Fibroblast of the aortic adventitia (primary cell): ENCODE measurements around the gene OR10P1. TPM values are rescaled to one million over a fixed set of nuclear protein-coding genes. Genes with fewer than 3 reads are reported as not detected.
"Not testable (repeated sequence)": the region's sequence is repeated elsewhere in the genome, so short reads cannot be mapped to it uniquely, and the experiment has no call there.

ENCODE experiments used
- DNase-seq: peaks from one replicate; pipeline ENCODE4 v3.0.0-alpha.2; 2010; ENCODE audit warnings: low read depth
- H3K4me3 ChIP-seq: 2 replicates; pipeline ENCODE4 v1.5.1; 2011; ENCODE audit warnings: low read depth, mild to moderate bottlenecking, control low read depth, low read length, moderate library complexity
- total RNA-seq: library from RNA; depleted of rRNA; stranded (reverse); fragments of >200 nt; gene quantifications from 2 replicates; pipeline ENCODE4 v1.2.3, GENCODE V29; 2012; ENCODE audit warnings: low replicate concordance
- TF ChIP-seq, protein P1 (sequence below): IDR thresholded peaks from 2 replicates; pipeline ENCODE4 v1.5.1; 2011; ENCODE audit warnings: mild to moderate bottlenecking, low read length, control low read depth, inconsistent platforms; ENCODE audit not compliant: insufficient read depth

Gene OR10P1, protein sequence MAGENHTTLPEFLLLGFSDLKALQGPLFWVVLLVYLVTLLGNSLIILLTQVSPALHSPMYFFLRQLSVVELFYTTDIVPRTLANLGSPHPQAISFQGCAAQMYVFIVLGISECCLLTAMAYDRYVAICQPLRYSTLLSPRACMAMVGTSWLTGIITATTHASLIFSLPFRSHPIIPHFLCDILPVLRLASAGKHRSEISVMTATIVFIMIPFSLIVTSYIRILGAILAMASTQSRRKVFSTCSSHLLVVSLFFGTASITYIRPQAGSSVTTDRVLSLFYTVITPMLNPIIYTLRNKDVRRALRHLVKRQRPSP
- not detected in 2 replicates for total RNA-seq

DNA sequence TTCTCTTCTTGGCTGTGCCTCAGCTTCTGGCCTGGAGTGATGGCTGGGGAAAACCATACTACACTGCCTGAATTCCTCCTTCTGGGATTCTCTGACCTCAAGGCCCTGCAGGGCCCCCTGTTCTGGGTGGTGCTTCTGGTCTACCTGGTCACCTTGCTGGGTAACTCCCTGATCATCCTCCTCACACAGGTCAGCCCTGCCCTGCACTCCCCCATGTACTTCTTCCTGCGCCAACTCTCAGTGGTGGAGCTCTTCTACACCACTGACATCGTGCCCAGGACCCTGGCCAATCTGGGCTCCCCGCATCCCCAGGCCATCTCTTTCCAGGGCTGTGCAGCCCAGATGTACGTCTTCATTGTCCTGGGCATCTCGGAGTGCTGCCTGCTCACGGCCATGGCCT is at the start of gene OR10P1:
OR10P1 (plus strand) TSS at position 40 of the 400 bp plus-strand sequence; CDS start at position 40, 0 bp downstream.
- TF ChIP-seq, protein P1, sequence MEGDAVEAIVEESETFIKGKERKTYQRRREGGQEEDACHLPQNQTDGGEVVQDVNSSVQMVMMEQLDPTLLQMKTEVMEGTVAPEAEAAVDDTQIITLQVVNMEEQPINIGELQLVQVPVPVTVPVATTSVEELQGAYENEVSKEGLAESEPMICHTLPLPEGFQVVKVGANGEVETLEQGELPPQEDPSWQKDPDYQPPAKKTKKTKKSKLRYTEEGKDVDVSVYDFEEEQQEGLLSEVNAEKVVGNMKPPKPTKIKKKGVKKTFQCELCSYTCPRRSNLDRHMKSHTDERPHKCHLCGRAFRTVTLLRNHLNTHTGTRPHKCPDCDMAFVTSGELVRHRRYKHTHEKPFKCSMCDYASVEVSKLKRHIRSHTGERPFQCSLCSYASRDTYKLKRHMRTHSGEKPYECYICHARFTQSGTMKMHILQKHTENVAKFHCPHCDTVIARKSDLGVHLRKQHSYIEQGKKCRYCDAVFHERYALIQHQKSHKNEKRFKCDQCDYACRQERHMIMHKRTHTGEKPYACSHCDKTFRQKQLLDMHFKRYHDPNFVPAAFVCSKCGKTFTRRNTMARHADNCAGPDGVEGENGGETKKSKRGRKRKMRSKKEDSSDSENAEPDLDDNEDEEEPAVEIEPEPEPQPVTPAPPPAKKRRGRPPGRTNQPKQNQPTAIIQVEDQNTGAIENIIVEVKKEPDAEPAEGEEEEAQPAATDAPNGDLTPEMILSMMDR: no peak
- no peak within 1 kb of the TSS for H3K4me3 ChIP-seq
- no peak for DNase-seq

DNA sequence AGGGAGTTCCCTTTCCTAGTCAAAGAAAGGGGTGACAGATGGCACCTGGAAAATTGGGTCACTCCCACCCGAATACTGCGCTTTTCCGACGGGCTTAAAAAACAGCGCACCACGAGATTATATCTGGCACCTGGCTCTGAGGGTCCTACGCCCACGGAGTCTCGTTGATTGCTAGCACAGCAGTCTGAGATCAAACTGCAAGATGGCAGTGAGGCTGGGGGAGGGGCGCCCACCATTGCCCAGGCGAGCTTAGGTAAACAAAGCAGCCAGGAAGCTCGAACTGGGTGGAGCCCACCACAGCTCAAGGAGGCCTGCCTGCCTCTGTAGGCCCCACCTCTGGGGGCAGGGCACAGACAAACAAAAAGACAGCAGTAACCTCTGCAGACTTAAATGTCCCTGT is 46.5 kb upstream of the OR10P1 start:
- DNase-seq, H3K4me3 ChIP-seq: not testable (repeated sequence)

DNA sequence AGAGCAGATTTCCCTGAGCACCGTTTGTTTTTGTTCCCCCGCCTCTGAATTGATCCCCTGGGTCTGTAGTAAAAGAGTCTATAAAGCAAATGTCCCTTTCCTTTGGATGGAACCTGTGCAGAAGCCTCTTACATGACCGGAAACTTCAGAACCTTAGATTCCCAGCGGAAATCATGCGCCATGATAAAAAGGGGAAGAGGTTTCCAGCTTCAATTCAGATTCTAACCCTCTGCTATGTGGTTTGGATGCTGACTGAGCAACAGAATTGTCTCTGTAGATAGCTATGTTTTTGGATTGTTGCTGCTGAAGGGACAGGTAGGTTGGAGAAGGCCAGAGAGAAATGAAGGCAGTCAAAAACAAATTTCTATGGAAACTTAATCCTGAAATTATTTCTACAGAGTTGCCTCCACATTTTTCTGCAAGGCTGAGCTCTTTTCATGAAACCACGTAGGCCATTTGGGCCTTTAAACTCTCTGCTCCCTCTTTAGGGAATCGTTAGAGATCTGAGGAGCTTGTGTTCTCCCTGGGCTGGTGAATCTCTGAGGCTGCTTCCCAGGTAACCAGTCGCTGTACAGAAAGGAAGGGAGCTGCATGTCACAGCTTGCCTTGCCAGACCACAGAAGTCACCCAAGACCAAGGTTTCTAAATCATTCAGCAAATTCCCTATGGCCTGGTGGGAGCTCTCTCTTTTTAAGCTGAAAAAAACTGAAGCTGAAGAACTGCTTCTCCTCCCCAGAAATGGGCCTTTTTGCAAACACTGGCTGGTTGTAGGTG is 28.7 kb upstream of the OR10P1 start:
- TF ChIP-seq, protein P1: no peak
- DNase-seq: no peak

DNA sequence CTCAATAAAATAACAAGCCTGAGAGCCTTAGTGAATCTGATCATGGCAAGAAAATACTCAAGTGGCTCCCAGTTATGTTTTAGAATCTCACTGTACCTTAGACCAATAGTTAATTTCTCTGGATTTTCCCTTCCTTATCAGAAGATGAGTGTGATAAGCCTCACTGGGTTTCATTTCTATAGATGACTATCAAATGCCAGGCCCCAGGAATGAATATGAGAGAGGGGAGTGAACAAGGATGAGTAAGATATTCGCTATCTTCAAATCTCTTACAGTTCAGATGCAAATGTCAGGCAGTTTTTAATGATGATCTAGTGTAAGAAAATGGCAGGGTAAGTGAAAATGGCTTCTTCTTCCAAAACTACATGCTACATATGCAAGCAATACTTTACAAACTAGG is 26.1 kb upstream of the OR10P1 start:
- TF ChIP-seq, protein P1: no peak
- no peak for DNase-seq
- H3K4me3 ChIP-seq: no peak overlapping the region

More for the DNA sequence above, 28.7 kb upstream of the OR10P1 start:
- no peak overlapping the region for H3K4me3 ChIP-seq

DNA sequence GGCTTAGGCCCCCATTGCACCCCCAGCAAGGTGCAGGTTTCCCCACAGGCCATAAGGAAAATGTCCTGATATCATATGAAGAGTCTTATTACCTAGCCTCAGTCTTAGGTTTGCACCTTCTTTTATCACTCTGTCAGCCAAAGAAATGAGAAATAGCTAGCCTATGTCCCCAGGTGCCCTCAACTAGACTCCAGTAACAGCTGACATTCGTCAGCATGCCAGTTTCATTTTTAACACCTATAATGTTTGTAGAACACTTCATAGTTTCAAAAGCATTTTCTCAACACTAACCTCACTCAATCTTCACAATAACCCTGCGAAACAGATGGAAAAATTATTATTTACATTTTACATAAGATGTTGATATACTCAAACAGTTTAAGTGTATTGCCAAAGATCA is 24.0 kb upstream of the OR10P1 start:
- H3K4me3 ChIP-seq: no peak overlapping the region
- TF ChIP-seq, protein P1: no peak
- no peak for DNase-seq

DNA sequence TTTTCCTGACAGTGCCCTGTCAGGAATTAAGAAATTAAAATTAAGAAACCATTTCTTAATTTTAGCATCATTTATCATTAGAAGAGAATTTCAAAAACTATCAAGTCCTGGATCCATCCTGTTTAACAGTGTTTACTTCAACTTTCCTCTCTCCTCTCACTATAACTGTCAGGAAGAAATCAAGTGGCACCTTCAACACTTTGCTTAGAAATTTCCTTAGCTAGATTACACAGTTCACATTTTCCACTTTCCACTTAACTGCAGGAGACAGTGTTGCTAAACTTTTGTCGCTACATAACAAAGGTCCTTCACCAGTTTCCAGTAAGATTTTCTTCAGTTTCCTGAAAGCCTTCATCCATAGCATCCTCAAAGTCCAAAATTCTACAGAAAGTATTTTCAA is 21.9 kb upstream of the OR10P1 start:
- DNase-seq: no peak
- H3K4me3 ChIP-seq: no peak overlapping the region
- TF ChIP-seq, protein P1: no peak
